Measurements from ENCODE around the gene ATP5MC3. TPM values are rescaled to one million over a fixed set of nuclear protein-coding genes. Genes with fewer than 3 reads are reported as not detected.

The ATP5MC3 gene
- total and polyA plus RNA-seq, 2 of the 13 experiments (the other 11 are each of a cell fraction or from before 2014, with no cell fraction given) = 676 to 1,007 TPM

DNA sequence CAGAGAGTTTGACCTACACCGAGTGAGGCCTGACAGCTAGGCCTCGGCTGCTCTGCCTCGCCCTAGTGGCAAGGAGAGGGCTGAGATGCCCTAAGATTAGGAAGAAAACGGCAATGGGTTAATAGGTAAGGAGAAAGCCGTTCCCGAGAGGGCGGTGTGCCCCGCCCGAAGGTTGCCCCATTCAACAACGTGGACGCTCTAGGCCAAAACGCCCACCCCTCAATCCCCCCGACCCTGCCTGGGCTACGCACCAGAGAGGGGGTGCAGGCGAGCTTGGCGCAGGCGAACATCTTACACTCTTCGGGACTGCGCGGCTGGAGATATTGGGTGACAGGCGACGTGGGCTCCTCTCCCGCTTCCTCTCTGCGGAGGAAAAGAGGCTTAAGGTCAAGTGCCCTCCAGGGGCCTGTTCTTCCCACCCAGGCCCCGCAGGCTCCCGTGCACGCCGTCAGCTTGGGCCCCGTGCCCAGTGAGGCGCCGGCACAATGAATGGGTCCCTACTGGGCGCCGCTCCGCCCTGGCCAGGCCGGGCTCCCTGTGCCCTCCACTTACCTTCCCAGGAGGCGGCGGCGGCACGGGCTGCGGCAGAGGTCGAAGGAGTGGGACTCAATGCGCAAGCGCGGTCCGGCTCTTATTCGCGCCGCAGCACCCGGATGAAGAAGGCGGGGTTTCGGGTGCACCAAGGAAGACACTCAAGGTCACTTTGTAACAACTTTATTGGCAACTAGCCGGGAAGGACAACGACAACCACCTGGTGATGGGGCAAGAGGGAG is at the start of gene ATP5MC3 (continued):
- TF ChIP-seq ZNF432 (CRISPR knock-in tag; IDR thresholded peaks at IDR 0.05; ENCODE audit: borderline replicate concordance) = no peak
- no peak for TF ChIP-seq RFX5 (IDR thresholded peaks at IDR 0.05; ENCODE audit: low read depth, low read length)
- peak; percentile 87 for TF ChIP-seq ZNF883 (CRISPR knock-in tag; IDR thresholded peaks at IDR 0.05; ENCODE audit: not compliant biosample characterization)
- no peak for TF ChIP-seq HOXA9 (CRISPR knock-in tag; IDR thresholded peaks at IDR 0.05; ENCODE audit: borderline replicate concordance)
- TF ChIP-seq ZKSCAN8 (CRISPR knock-in tag; IDR thresholded peaks at IDR 0.05; ENCODE audit: borderline replicate concordance) = peak; percentile 88
- TF ChIP-seq, protein P1, sequence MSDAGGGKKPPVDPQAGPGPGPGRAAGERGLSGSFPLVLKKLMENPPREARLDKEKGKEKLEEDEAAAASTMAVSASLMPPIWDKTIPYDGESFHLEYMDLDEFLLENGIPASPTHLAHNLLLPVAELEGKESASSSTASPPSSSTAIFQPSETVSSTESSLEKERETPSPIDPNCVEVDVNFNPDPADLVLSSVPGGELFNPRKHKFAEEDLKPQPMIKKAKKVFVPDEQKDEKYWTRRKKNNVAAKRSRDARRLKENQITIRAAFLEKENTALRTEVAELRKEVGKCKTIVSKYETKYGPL (CRISPR knock-in tag; IDR thresholded peaks at IDR 0.05) = peak; percentile 53; the same call in 1 of the 2 replicates
- peak; percentile 86 for TF ChIP-seq ZNF274 (CRISPR knock-in tag; IDR thresholded peaks at IDR 0.05)
- no peak for TF ChIP-seq ZSCAN22 (CRISPR knock-in tag; IDR thresholded peaks at IDR 0.05)
- TF ChIP-seq PRDM10 (CRISPR knock-in tag; IDR thresholded peaks at IDR 0.05; ENCODE audit: low read depth) = peak; percentile 11; the same call in 1 of the 2 replicates
- peak; percentile 90 for TF ChIP-seq HOXA3 (CRISPR knock-in tag; IDR thresholded peaks at IDR 0.05)
- peak; percentile 95 for TF ChIP-seq ZGPAT (CRISPR knock-in tag; IDR thresholded peaks at IDR 0.05)
- peak; percentile 80 for TF ChIP-seq XRCC5 (optimal IDR thresholded peaks at IDR 0.05; ENCODE audit: low read length)
- TF ChIP-seq ZKSCAN1 (IDR thresholded peaks at IDR 0.05; ENCODE audit: low read length) = peak; percentile 91
- TF ChIP-seq, protein P2, sequence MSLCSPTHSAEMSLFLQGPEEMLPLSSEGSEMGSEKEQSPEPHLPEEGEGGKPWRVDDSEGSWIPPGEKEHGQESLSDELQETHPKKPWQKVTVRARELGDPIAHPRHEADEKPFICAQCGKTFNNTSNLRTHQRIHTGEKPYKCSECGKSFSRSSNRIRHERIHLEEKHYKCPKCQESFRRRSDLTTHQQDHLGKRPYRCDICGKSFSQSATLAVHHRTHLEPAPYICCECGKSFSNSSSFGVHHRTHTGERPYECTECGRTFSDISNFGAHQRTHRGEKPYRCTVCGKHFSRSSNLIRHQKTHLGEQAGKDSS (CRISPR knock-in tag; IDR thresholded peaks at IDR 0.05; ENCODE audit: borderline replicate concordance, low read depth) = no peak
- TF ChIP-seq SRF (IDR thresholded peaks at IDR 0.05; ENCODE audit: low read depth, low read length) = 0 out of 2 replicates have a peak, but pooled peaks have one; percentile 41
- TF ChIP-seq NFIC (IDR thresholded peaks at IDR 0.05; ENCODE audit: low read length) = no peak
- TF ChIP-seq, protein P3, sequence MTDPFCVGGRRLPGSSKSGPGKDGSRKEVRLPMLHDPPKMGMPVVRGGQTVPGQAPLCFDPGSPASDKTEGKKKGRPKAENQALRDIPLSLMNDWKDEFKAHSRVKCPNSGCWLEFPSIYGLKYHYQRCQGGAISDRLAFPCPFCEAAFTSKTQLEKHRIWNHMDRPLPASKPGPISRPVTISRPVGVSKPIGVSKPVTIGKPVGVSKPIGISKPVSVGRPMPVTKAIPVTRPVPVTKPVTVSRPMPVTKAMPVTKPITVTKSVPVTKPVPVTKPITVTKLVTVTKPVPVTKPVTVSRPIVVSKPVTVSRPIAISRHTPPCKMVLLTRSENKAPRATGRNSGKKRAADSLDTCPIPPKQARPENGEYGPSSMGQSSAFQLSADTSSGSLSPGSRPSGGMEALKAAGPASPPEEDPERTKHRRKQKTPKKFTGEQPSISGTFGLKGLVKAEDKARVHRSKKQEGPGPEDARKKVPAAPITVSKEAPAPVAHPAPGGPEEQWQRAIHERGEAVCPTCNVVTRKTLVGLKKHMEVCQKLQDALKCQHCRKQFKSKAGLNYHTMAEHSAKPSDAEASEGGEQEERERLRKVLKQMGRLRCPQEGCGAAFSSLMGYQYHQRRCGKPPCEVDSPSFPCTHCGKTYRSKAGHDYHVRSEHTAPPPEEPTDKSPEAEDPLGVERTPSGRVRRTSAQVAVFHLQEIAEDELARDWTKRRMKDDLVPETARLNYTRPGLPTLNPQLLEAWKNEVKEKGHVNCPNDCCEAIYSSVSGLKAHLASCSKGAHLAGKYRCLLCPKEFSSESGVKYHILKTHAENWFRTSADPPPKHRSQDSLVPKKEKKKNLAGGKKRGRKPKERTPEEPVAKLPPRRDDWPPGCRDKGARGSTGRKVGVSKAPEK (CRISPR knock-in tag; IDR thresholded peaks at IDR 0.05; ENCODE audit: borderline replicate concordance) = no peak
- peak; percentile 52; the same call in 1 of the 2 replicates for TF ChIP-seq CREB1 (IDR thresholded peaks at IDR 0.05)
- peak; percentile 76 for TF ChIP-seq CREB1 (CRISPR knock-in tag; IDR thresholded peaks at IDR 0.05)
- peak; percentile 82 for TF ChIP-seq ZSCAN25 (CRISPR knock-in tag; IDR thresholded peaks at IDR 0.05)
